ENCODE results near the gene CRAT.

Gene CRAT

DNA sequence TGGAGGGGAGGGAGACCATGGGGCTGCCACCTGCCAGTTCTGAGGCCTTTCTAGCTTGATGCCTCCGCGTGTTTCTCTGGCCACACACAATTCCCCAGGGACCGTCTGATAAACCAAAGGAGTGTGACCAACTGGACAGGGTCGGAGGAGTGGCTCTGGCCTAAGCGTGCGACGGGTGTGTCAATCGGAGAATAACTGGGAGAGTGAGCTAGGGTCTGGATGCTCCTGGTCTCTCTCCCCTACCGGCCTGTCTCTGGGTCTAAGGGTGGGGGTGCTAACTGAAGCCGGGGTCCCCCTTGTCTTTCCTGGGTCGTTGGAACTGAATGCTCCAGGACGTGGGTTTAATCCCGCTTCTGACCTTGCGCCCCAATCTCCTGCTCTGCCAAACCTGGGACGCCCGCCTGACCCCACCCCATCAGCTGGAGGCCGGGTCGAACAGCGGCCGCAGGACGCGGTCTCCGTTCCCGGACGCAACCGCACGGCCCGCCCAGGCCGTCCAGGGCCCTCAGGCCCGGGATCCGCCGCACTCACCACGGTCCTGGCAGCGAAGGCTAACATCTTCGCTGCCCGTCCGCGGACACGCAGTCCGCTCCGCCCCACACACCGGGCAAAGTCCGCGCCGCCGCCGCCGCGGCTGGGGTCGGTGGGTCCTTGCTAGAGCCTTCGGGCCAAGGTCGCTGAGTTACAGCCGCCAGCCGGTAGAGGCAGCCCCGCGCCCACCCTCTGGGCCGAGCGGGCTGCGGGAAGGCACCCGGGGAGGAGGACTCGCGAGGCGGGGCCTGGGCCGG lies 447 bp downstream of the CRAT start:
- DNase-seq = no peak

GRCh38 chr9:129109537-129109903 lies 1.1 kb downstream of the CRAT start:
- peak; percentile 33 to 35 for DNase-seq

- DNase-seq = no peak
These were observed 1.6 kb downstream of the CRAT start for GRCh38 chr9:129108805-129109536.

DNA sequence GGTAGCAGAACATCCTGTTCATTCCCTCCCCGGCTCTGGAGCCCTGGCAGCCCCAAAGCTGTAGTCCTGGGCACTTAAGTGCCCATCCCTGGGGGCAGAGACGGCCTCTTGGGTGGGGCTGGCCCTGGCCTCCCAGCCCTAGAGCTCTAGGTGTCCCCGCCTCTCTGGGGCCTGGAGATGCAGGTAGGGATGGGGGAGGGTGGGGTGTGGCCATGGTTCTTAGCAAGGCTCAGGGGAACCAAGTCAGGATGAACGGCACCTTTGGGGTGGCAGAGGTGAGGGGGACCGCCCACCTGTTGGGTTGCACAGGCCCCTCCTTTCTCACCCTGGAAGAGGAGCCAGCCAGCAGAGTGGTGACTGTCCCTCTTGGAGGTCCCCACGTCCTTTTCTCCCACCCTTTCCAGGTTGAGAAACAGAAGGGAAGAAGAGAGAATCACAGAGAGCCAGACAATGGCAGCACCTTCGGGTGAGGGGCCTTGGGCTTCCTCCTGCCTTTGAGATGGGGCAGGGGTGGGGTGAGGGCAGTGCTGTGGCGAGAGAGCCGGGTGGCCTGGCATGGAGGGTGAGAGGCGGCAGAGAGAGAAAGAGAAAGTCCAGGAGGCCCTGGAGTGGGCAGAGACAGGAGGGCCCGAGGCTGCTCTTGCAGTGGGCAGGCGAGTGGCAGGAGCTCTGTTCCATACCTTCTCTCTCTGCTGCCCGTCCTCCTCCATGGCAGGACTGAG lies 2.3 kb downstream of the CRAT start:
- DNase-seq = no peak

DNA sequence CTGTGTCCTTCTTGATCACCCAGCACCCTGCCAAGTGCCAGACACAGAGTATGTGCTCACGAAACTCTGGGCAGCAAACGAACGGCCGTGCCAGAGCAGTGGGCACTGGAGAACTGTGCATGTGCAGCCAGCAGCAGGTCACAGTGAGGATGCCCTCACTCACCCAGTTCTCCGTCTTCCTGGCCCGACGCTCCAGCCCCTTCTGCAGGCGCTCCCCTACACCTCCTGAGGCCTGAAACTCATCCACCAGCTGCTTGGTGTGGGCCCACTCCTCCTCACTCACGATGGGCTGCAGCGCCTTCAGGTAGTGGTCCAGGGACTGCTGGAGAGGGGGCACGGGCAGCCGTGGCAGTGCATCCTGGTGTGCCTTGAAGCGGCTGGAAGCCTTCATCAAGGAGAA lies 2.9 kb downstream of the CRAT start:
- DNase-seq = no peak

DNA sequence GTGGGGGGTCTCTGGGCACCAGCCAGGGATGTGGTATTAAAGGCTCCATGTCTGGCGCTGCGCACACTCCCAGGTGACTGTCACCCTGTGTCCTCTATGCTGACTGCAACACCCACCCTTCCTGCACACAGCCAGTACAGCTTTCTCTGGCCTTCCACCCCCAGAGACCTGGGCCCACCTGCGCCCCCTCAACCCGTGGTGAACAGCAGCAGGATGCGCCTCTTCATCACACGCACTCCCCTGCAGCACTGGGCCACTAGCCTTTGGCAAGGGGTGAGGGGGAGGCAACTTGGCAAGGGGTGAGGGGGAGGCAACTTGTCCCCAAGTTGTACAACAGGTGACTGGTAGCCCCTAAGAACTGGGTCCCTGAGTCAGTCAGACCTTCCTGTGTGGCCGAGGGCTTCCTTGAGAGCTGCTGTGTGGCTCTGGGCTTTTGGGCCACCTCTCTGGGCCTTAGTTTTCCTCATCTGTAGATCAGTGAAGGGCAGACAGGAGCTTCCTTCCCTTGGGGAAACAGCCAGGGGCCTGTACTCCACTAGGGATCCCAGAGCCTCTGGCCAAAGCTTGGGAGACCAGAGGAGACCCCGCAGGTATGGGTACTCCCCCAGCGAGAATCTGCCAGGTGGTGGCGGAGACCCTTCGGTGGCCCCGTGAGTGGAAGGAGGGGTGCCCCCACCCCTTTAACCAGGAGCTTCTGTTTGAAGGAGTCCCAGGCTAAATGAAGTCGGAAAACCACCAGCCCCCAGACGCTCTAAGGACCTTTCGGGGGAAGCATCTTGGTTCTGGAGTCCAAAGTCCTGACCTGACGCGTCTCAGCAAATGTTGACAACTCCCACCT lies 4.5 kb downstream of the CRAT start:
- no peak for DNase-seq

- no peak for DNase-seq
These were observed 6.5 kb downstream of the CRAT start for GRCh38 chr9:129104051-129104450.

DNA sequence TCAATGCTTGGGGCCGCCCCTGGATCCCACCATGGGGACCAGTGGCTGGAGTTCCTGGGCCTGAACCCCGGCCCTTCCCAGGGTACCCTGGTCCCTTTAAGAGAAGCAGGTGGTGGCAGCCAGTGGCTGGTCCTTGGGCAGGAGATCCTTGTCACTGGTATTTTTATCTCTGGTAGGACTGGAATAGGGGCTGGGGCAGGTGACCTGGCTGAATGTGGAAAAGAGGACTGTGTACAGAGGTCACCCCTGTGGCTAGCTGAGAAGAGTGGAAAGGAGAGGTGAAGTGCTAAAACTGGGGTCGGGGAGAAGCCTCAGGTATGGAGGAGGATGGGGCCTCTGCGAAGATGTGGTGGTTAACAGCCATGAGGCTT lies 7.0 kb downstream of the CRAT start:
- DNase-seq = no peak

DNA sequence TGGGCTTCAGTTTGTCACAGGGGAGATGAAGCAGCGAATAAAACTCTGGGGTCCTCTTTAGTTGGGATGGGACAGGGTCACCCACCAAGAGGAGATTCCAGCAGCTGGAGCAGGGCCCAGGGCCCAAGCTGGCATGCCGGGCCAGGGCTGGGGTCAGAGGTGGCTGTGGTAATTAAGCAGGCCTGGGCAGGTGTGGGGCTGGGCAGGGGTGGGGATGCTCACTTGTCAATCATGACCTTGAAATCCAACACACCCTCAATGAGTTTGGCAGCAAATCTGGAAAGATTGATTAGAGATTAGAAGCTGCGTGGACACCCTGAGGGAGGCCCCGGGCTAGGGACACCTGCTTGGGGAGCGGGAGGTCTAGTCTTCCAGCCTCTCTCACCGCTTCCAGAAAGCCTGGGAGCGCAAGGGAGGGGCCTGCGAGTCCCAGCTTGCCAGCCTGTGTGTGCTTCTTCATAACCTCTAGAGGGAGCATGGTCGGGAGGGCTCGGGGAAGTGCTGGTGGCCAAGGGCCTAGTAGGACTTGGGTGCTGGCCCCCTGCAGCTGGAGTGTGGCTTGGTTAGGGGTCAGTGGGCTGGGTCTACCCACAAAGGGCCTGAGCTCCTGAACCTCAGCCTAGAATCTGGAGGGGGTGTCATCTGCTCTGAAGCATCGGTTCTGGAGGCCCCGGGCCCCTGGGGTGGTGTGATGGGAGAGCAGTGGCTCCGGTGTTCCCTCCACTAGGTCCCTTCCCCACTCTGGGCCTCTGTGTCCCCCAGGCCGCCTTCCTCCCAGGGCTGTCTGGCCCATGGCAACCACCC lies 7.6 kb downstream of the CRAT start:
- DNase-seq = peak; percentile 39 to 62

GRCh38 chr9:129102095-129102525 lies 8.5 kb downstream of the CRAT start:
- no peak for DNase-seq

GRCh38 chr9:129101279-129101678 lies 9.3 kb downstream of the CRAT start:
- DNase-seq = no peak

GRCh38 chr9:129100383-129101169 lies 10.0 kb downstream of the CRAT start:
- DNase-seq = no peak

DNA sequence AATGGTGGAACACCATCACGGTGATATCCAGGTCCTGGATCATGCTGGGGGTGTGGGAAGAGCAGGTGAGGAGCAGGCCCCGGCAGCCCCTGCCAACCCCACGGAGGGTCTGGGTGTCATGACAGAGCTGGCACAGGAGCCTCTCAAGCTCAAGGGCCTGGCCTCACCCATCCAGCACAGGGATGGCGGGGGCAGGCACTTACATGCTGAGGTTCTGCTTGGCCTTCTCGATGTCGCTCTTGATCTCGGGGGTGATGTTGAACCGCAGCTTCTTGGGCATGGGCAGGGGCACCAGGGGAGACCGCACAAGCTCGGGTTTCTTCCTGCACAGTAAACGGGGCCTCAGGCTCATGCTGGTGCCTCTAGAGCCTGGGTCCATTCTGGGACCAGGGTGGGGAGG lies 12.3 kb downstream of the CRAT start:
- DNase-seq = no peak

- DNase-seq = no peak
These were observed 12.8 kb downstream of the CRAT start for GRCh38 chr9:129097671-129098306.

- no peak for DNase-seq
These were observed 14.7 kb downstream of the CRAT start for GRCh38 chr9:129095908-129096307.

- DNase-seq = no peak
These were observed 15.4 kb downstream of the CRAT start for GRCh38 chr9:129095170-129095667.

DNA sequence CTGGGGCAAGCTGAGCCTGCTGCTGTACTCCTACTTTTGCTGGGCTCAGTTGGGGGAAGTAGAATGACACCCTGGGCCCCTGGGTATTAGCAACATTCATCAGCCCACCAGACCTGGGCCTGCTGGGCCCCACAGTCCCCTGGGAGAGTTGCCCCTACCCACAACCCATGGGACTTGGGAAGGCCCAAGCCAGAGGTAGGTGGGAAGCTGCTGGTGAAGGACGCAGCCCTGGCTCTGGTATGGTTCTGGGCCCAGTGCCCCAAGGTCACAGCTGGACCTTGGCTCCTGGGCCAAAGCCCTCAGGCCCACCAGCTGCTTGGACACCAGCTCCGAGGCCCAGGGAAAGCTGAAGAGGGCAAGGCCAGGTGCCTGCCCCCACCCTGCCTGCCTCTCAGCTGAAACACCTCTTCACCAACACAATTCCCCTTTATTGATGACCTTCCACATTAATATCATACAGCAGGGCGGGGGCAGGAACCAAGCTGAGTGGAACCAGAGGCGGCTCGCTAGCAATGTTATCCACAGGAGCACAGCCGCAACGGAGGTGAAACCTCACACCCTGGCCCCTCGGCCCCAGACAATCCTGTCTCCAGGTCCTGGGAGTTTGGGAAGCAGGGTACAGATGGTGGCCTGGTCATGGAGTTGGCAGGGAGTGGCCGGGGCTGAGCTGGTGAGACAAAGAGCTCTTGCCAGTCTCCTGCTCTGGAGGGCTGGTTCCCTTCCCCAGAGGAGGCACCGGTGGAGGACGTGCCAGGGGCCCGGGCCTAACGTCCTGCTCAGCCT lies 16.0 kb downstream of the CRAT start:
- no peak for DNase-seq

GRCh38 chr9:129093602-129094386 lies 16.8 kb downstream of the CRAT start:
- DNase-seq = no peak

GRCh38 chr9:129089246-129089645 lies 21.3 kb downstream of the CRAT start:
- no peak for DNase-seq
